HPDE6-E6E7 (cell line): ENCODE results near the gene RBM18.

Experiments used
- DNase-seq: peaks from one replicate; pipeline ENCODE4 v3.0.0; 2011; ENCODE audit warnings: missing footprints; ENCODE audit errors: extremely low spot score

Gene RBM18

DNA sequence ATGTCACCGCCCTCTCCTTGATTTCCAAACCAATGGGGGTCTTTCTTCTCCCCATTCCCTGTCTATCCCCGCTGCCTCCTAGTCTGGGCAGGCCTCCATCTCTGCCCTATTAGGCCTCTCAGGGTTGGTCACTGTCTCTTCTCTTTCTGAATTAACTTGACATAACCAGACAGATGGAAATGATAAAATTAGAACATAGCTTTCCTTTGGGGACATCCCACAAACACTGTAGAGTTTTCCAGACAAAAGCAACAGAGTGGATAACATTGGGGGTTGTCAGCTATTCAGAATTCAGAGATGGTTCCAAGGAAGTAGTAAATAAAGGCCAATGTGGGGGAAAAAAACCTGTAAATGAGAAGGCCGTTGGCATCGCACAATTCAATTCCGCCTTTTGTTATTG is 60.6 kb downstream of the RBM18 start:
- no peak for DNase-seq

DNA sequence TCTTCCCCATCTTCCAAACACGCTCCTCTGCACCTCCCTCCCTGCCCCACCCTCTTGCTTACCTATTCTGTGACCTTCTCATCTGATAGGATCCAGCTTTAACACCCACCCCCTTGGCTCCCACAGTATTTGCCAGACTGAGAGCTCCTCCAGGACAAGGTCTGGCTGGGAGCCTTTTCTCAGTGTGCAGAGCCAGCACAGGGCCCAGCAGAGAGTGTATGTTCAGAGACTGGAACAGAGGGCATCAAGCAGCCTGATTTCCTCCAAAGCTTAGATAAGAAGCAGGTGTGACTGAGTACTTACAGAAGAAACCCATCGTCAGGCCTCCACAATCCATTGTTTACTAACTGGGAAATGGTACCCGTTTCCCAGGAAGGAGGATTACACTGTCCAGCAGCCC is 62.5 kb downstream of the RBM18 start:
- DNase-seq: no peak

- no peak for DNase-seq
These were observed 63.0 kb downstream of the RBM18 start for GRCh38 chr9:122201641-122202040.

GRCh38 chr9:122200960-122201595 is 63.6 kb downstream of the RBM18 start:
- DNase-seq: no peak

DNA sequence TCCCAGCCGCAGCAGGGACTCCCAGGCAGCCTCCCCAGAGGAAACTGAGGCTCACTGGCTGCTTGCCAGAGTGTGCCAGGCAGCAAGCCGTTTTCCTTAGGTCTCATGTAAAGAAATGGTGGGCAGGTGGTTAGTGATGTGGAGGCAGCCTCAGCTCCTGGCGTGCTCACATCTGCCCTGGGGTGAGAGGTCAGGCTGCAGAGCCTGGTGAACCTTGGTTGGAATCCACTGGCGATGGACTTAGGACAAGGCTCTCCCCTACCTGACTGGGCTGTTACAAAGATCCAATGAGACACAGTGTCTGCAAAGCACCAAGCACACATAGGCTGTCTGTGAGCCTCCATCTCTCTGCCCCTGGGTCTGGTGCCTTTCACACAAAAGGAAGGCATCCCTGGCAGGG is 66.8 kb downstream of the RBM18 start:
- DNase-seq: no peak

DNA sequence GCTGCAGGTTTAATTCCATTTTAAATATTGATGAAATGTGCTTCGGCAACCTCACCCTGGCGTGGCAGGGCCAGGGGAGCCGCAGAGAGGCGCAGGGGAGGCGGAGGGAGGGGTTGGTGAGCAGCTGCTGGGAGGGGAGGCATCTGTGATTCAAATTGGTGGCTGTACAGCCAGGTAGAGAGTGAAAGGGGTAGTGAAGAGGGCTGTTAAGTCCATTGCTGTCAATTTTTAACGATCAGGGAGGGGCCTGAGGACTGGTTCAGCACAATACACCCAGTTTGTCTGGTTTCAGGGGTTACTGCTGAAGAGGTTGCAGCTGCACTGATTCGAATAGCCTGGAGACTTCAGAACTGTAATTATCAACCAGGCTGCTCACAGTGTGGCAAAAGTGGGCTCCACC is 67.2 kb downstream of the RBM18 start:
- DNase-seq: no peak

GRCh38 chr9:122195875-122196274 is 68.8 kb downstream of the RBM18 start:
- DNase-seq: no peak

DNA sequence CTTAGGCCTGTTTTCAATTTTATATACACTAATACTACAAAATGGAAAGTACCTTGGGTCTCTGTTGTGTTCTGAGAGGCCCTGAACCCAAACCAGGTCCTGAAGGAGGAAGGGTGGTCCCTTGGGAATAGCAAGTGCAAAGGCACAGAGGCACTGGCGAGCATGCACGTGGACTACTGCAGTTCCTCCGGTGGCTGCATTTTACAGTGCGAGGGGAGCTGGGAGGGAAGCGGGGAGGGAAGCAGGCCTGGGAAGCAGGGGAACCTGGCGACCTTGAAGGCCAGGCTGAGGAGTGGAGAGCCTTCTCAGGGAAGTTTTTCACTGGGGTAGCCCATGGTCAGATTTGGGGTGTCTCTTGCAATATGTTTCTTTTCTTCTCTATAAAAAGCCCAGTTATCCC is 71.0 kb downstream of the RBM18 start:
- DNase-seq: no peak

DNA sequence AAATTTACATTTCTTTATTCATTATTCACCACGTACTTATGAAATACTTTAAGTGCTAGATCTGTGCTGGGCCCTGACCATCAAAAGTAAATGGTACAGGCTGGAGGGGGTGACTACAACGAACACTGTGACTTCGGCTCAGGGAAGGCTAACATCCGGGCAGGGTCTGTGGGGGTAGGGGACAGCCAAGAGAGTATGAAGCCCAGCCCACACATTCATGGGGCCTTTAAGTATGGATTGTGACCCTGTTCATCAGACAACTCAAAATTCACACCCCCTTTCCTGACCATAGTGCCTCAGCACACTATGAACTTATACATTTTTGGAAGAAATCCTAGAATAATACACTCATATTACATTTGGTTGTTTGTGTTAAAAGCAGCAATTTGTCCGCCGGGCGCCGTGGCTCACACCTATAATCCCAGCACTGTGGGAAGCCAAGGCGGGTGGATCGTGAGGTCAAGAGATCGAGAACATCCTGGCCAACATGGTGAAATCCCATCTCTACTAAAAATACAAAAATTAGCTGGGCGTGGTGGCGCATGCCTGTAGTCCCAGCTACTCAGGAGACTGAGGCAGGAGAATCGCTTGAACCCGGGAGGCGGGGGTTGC is 71.6 kb downstream of the RBM18 start:
- DNase-seq: no peak

GRCh38 chr9:122192261-122192875 is 72.3 kb downstream of the RBM18 start:
- no peak for DNase-seq

DNA sequence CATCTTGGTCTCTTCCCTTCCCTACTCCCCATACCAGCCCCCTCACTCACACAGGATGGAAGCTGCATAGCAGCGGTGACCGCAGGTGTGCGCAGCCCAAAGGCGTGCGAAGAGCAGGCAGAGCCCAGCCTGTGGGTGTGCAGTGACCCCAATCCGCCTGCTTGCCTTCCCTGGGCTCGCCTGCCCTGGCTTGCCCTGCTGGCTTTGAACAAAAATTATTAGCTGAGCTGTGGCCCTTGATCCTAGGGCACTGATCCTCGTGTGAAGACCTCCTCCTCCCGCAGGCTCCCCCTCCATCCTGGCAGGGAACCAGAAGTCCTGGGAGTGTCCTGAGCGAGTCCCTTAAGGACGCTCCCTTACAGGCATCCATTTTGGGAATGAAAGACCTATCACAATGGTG is 73.1 kb downstream of the RBM18 start:
- no peak for DNase-seq

- no peak for DNase-seq
These were observed 73.9 kb downstream of the RBM18 start for GRCh38 chr9:122190597-122191381.

- no peak for DNase-seq
These were observed 76.3 kb downstream of the RBM18 start for GRCh38 chr9:122188369-122188768.
